ENCODE results near the gene TNS2.

DNA sequence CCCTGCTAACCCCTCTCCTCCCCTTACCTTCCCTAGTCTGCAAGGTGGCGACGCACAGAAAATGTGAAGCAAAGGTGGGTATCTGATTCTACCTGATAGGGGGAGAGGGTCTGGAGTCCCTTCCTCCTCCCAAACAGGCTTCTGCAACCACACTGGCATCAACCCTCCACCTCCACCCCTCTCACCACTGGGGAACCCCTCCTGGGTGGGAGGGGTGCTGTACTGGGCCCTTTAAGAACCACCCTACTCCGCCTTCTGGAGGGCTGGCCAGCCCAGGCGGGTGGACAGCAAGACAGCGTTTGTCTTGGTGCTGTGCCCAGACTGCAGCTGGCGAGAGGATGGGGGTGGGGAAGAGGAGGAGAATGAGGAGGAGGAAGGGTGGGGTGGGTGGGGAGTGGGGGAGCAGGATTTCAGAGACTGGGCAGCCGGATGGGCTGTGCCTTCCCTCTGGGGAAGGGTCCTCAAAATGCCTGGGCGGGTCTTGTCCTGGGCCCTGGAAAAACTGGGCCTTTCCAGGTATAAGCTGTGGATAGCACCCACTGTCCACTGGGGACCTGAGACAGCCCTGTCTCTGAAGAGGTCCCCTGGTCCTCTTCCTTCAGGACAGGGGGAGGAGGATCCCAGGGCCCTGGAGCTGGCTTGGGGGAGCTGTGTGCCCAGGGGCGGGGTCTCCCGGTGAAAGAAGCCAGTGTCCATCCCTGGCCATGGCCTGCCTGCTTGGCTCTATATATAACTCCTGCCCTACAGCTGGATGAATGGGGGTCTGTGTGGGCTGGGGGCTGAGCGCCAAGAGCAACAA is 2.8 kb downstream of the TNS2 start:
- TF ChIP-seq, protein P1, sequence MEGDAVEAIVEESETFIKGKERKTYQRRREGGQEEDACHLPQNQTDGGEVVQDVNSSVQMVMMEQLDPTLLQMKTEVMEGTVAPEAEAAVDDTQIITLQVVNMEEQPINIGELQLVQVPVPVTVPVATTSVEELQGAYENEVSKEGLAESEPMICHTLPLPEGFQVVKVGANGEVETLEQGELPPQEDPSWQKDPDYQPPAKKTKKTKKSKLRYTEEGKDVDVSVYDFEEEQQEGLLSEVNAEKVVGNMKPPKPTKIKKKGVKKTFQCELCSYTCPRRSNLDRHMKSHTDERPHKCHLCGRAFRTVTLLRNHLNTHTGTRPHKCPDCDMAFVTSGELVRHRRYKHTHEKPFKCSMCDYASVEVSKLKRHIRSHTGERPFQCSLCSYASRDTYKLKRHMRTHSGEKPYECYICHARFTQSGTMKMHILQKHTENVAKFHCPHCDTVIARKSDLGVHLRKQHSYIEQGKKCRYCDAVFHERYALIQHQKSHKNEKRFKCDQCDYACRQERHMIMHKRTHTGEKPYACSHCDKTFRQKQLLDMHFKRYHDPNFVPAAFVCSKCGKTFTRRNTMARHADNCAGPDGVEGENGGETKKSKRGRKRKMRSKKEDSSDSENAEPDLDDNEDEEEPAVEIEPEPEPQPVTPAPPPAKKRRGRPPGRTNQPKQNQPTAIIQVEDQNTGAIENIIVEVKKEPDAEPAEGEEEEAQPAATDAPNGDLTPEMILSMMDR (conservative IDR thresholded peaks at IDR 0.05; ENCODE audit: low read depth in 2 of 2) = no peak
- TF ChIP-seq POLR2AphosphoS5 (IDR thresholded peaks at IDR 0.05; ENCODE audit: low read depth) = no peak
- TF ChIP-seq EZH2phosphoT487 (IDR thresholded peaks at IDR 0.05; ENCODE audit: unreplicated experiment) = no peak
- TF ChIP-seq, protein P2, sequence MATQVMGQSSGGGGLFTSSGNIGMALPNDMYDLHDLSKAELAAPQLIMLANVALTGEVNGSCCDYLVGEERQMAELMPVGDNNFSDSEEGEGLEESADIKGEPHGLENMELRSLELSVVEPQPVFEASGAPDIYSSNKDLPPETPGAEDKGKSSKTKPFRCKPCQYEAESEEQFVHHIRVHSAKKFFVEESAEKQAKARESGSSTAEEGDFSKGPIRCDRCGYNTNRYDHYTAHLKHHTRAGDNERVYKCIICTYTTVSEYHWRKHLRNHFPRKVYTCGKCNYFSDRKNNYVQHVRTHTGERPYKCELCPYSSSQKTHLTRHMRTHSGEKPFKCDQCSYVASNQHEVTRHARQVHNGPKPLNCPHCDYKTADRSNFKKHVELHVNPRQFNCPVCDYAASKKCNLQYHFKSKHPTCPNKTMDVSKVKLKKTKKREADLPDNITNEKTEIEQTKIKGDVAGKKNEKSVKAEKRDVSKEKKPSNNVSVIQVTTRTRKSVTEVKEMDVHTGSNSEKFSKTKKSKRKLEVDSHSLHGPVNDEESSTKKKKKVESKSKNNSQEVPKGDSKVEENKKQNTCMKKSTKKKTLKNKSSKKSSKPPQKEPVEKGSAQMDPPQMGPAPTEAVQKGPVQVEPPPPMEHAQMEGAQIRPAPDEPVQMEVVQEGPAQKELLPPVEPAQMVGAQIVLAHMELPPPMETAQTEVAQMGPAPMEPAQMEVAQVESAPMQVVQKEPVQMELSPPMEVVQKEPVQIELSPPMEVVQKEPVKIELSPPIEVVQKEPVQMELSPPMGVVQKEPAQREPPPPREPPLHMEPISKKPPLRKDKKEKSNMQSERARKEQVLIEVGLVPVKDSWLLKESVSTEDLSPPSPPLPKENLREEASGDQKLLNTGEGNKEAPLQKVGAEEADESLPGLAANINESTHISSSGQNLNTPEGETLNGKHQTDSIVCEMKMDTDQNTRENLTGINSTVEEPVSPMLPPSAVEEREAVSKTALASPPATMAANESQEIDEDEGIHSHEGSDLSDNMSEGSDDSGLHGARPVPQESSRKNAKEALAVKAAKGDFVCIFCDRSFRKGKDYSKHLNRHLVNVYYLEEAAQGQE (IDR thresholded peaks at IDR 0.05; ENCODE audit: unreplicated experiment) = no peak

Measured in GM23338 (cell line).